COLO668 (cell line): ENCODE measurements around the gene TMED6.
"Not testable (repeated sequence)": the region's sequence is repeated elsewhere in the genome, so short reads cannot be mapped to it uniquely, and the experiment has no call there.

ENCODE experiments used
- DNase-seq: peaks from one replicate; lab custom pipeline; 2025; ENCODE audit not compliant: unreplicated experiment; lab: John Stamatoyannopoulos, UW

The TMED6 gene

GRCh38 chr16:69363281-69363717 lies 11.7 kb upstream of the TMED6 start:
- no peak for DNase-seq

- not testable (repeated sequence) for DNase-seq
Measured at GRCh38 chr16:69360070-69360469, 8.5 kb upstream of the TMED6 start.

- DNase-seq: no peak
Measured at GRCh38 chr16:69350536-69351133, 951 bp downstream of the TMED6 start.

- DNase-seq: no peak
Measured at GRCh38 chr16:69349536-69349935, 2.0 kb downstream of the TMED6 start.

GRCh38 chr16:69348222-69348621 lies 3.4 kb downstream of the TMED6 start:
- DNase-seq: no peak

DNA sequence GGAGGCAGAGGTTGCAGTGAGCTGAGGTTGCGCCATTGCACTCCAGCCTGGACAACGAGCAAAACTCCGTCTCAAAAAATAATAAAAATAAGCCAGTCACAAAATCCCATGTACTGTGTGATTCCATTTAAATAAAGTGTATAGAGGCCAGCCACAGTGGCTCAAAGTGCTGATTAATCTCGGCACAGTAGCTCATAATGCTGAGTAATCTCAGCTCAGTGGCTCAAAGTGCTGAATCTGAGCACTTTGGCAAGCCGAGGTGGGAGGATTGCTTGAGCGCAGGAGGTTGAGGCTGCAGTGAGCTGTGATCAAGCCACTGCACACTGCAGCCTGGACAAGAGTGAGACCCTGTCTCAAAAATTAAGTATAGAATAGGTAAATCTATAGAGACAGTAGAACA lies 4.9 kb downstream of the TMED6 start:
- no peak for DNase-seq

DNA sequence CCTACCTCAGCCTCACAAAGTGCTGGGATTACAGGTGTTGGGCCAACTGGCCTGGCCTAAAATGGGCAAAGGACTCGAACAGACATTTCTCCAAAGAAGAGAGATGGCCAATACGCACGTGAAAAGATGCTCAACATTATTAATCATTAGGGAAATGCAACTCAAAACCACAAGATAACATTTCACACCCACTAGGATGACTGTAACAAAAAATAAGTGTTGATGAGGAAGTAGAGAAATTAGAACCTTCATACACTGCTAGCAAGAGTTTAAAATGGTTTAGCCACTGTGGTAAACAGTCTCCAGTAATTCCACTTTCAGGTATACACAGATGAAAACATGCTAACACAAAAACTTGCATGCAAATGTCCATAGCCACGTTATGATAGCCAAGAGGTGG lies 5.7 kb downstream of the TMED6 start:
- no peak for DNase-seq

GRCh38 chr16:69344171-69344570 lies 7.4 kb downstream of the TMED6 start:
- no peak for DNase-seq

GRCh38 chr16:69340095-69340644 lies 11.4 kb downstream of the TMED6 start:
- DNase-seq: no peak

DNA sequence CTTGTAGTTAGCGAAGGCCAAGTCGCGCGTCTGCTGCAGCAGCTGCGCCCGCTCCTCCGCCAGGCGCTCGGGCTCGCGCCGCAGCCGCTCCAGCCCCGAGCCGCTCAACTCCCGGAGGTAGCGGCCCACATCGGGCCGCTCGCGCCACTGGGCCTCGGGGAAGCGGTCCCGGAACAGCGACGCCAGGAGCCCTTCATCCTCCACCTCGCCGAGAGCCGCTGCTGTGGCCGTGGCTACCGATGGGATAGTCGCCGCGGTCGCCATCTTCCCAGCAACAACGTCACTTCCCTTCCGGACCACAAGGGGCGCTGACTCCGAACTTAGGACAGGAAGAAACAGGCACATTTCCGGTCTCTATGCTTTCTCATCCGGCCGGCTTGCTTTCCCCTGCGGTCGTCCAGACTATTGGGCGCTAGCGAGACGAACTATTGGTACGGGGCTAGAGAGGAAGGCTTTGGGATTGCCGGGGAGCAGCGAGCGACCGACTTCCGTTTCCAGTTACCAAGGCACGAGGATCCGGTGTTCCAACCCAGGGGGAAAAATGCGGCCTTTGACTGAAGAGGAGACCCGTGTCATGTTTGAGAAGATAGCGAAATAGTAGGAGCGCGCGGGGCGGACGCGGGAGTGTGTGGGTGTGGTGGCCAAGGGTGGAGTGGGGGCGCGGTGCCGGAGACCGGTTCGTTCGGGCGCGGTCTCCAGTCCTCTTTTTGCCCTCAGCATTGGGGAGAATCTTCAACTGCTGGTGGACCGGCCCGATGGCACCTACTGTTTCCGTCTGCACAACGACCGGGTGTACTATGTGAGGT lies 12.1 kb downstream of the TMED6 start, which contains the start of the genes COG8 and NIP7:
Gene COG8 (minus strand): TSS at position 276 of the 806 bp plus-strand sequence. CDS start 12 bp downstream, at position 264.
Gene NIP7 (plus strand): TSS at position 484 of the 806 bp plus-strand sequence. CDS start 58 bp downstream, at position 542.
- DNase-seq: peak; percentile 95

- no peak for DNase-seq
Measured at GRCh38 chr16:69338557-69339288, 12.9 kb downstream of the TMED6 start.

DNA sequence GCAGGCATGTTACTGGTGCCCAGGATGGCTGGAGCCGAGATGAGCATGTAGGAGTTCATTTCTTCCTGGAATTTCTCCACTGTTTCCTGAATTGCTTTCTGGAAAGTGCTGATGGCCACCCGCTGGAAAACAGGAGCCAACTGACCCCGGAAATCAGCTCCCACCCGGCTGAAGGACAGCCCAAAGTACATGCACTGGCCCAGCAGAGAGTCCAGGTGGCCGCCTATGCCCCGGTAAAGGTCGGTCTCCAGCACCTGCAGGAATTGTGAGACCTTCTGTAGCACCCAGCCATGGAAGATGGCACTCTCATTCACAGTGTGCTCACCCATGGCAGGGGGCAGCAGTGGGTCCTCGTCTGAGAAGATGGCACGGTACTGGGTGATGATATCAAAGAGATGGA lies 16.9 kb downstream of the TMED6 start:
- no peak for DNase-seq

GRCh38 chr16:69330286-69331109 lies 21.1 kb downstream of the TMED6 start, which contains the start of gene PDF:
Gene PDF, minus strand, starts transcription at chr16:69330588. Its CDS starts 18 bp downstream, at chr16:69330570.
- peak; percentile 97 for DNase-seq

DNA sequence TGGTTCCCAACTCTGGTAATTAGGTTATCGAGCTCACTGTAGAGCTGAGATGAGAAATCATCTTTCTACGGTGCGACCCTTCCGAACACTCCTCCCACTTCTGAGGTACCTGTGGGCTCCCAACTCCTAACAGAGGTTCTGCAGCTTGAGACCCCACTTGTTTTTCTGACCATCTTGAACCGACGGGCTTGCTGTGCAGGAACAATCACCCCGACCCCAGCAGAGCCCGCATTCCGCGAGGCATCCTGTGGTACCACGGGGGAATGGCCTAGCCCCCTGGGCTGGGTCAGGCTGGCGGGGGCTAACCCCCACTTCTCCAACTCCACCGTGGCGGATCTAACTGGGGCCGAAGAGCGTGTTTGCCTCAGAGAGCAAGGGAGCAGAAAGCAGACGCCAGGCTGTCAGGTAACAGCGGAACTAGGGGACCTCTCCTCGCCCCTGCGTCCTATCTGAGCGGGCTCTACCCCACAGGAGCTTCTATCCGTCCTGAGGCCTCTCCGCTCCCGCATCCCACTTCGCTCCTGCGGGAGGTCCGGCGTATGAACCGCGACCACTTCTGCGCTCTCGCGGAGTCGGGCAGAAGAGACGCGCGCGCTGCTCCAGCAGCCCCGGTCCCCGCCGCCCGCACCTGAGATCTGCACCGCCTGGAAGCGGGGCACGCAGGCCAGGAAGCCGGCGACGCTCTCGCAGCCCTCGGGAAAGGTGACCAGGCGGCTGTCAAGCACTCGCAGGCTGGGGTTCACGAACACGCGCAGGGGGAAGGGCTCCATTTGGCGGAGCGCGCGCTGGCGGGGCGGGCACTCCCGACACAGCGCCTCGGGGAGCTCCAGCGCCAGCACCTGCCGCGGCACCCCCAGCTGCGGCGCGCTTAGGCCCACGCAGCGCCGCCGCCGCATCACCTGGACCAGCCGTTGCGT lies 22.0 kb downstream of the TMED6 start:
- DNase-seq: peak; percentile 67

- DNase-seq: peak; percentile 11
Measured at GRCh38 chr16:69328854-69329316, 22.7 kb downstream of the TMED6 start.

DNA sequence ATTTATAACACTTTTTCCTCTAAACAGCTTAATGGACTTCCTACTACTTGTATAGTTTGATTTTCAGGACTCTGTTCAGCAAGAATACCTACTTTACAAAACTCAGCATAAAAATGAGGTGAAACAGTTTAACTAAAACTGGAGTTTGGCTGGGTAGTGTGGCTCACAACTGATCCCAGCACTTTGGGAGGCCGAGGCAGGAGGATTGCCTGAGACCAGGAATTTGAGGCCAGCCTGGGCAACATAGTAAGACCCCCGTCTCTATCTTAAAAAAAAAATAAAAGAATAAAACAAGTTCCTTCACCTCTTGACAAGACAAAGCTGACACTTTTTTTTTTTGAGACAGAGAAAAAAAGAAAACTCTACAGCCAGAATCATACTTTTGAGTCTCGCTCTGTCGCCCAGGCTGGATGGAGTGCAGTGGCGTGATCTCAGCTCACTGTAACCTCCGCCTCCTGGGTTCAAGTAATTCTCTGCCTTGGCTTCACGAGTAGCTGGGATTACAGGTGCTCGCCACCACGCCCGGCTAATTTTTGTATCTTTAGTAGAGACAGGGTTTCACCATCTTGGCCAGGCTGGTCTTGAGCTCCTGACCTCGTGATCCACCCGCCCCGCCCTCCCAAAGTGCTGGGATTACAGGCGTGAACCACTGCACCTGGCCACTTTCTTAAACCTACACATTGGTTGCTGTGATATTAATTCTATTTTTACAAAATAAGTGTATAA lies 23.8 kb downstream of the TMED6 start:
- no peak for DNase-seq

DNA sequence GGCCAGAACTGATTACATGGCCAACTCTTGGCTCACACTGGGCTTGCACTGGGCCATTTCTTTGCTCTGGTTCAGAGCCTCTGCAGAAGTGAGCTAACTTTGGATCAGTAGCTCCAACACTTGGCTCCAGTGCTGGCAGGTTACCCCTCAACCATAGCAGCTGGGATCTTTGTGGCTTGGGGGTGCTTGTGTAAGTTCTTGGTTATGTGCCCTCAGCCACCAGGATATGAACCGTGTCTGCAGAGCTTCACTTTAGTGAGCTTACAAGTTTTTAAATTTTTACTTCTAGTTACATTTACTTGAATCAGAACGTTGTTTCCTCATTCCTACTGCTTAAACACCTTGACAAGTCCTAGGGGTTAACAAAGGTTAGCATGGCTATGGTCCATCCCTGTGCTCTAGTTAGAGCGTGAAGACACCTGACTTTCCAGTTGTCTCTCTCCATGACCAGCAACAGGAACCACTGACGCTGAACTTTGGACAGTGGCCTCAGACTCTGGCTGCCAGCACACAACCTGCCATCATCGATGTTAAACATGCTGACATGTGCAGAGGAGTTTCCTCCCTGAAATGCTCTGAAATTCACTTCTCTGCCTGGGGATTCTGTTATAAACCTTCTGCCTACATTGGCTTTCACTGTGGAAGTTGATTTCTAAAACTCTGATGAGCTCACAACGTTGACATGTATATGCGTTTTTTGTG lies 25.3 kb downstream of the TMED6 start:
- peak; percentile 10 for DNase-seq

- DNase-seq: no peak
Measured at GRCh38 chr16:69325784-69326171, 25.8 kb downstream of the TMED6 start.
